ENCODE measurements around the gene CRKL. TPM values are rescaled to one million over a fixed set of nuclear protein-coding genes. Genes with fewer than 3 reads are reported as not detected.

CRKL gene
- total RNA-seq, 1 donor from 2014 or later, result 49.2 TPM

GRCh38 chr22:20992056-20992442, 74.8 kb downstream of the CRKL start:
- Mint-ChIP-seq H3K27me3 (ENCODE audit: low read depth) (no peaks in the 10 kb centered on the region), H3K9me3 (ENCODE audit: low read depth) (no peaks in the 10 kb centered on the region), H3K4me3 (ENCODE audit: unreplicated experiment) (no peak overlapping the region), H3K4me1 (ENCODE audit: low read depth) (no peaks in the 10 kb centered on the region), H3K27ac (ENCODE audit: unreplicated experiment) (no peak overlapping the region), H3K36me3 (ENCODE audit: low read depth) (peaks cover 5% of the 10 kb centered on the region)
- no peak for TF ChIP-seq CTCF (IDR thresholded peaks at IDR 0.05)
- no peak for DNase-seq (ENCODE audit: low spot score)

- Mint-ChIP-seq H3K9me3 (ENCODE audit: low read depth) (no peaks in the 10 kb centered on the region), H3K27me3 (ENCODE audit: low read depth) (no peaks in the 10 kb centered on the region), H3K36me3 (ENCODE audit: low read depth) (peaks cover 5% of the 10 kb centered on the region), H3K4me1 (ENCODE audit: low read depth) (no peaks in the 10 kb centered on the region), H3K4me3 (ENCODE audit: unreplicated experiment) (no peak overlapping the region), H3K27ac (ENCODE audit: unreplicated experiment) (no peak overlapping the region)
- DNase-seq (ENCODE audit: low spot score), result peak; percentile 87
- no peak for TF ChIP-seq CTCF (IDR thresholded peaks at IDR 0.05)
Measured at GRCh38 chr22:20992456-20993303, 75.5 kb downstream of the CRKL start.

- no peak overlapping the region for H3K27ac Mint-ChIP-seq (ENCODE audit: unreplicated experiment)
- H3K27me3 Mint-ChIP-seq (ENCODE audit: low read depth), result no peaks in the 10 kb centered on the region
- peak; percentile 91 for DNase-seq (ENCODE audit: low spot score)
- TF ChIP-seq CTCF (IDR thresholded peaks at IDR 0.05), result no peak
- no peaks in the 10 kb centered on the region for H3K4me1 Mint-ChIP-seq (ENCODE audit: low read depth)
- H3K4me3 Mint-ChIP-seq (ENCODE audit: unreplicated experiment), result no peak overlapping the region
- H3K9me3 Mint-ChIP-seq (ENCODE audit: low read depth), result no peaks in the 10 kb centered on the region
- peaks cover 5% of the 10 kb centered on the region for H3K36me3 Mint-ChIP-seq (ENCODE audit: low read depth)
Measured at GRCh38 chr22:20993304-20994127, 76.3 kb downstream of the CRKL start.

GRCh38 chr22:20994128-20994901, 77.1 kb downstream of the CRKL start:
- H3K27ac Mint-ChIP-seq (ENCODE audit: unreplicated experiment), result no peak overlapping the region
- no peaks in the 10 kb centered on the region for H3K4me1 Mint-ChIP-seq (ENCODE audit: low read depth)
- H3K27me3 Mint-ChIP-seq (ENCODE audit: low read depth), result no peaks in the 10 kb centered on the region
- peak; percentile 88 for DNase-seq (ENCODE audit: low spot score)
- H3K9me3 Mint-ChIP-seq (ENCODE audit: low read depth), result no peaks in the 10 kb centered on the region
- TF ChIP-seq CTCF (IDR thresholded peaks at IDR 0.05), result no peak
- H3K4me3 Mint-ChIP-seq (ENCODE audit: unreplicated experiment), result no peak overlapping the region
- peaks cover 5% of the 10 kb centered on the region for H3K36me3 Mint-ChIP-seq (ENCODE audit: low read depth)

GRCh38 chr22:20994902-20995241, 77.7 kb downstream of the CRKL start:
- no peaks in the 10 kb centered on the region for H3K27me3 Mint-ChIP-seq (ENCODE audit: low read depth)
- no peaks in the 10 kb centered on the region for H3K9me3 Mint-ChIP-seq (ENCODE audit: low read depth)
- DNase-seq (ENCODE audit: low spot score), result no peak
- TF ChIP-seq CTCF (IDR thresholded peaks at IDR 0.05), result no peak
- H3K4me1 Mint-ChIP-seq (ENCODE audit: low read depth), result peaks cover under 1% of the 10 kb centered on the region
- no peak overlapping the region for H3K4me3 Mint-ChIP-seq (ENCODE audit: unreplicated experiment)
- peaks cover 5% of the 10 kb centered on the region for H3K36me3 Mint-ChIP-seq (ENCODE audit: low read depth)
- H3K27ac Mint-ChIP-seq (ENCODE audit: unreplicated experiment), result no peak overlapping the region

Data from chondrocyte (in vitro differentiated cells).